HG02588 (cell line): ENCODE data around the gene TAGLN.
"Not testable (repeated sequence)": the region's sequence is repeated elsewhere in the genome, so short reads cannot be mapped to it uniquely, and the experiment has no call there.

Source experiments
- ATAC-seq: cut with Tn5 transposase; IDR thresholded peaks from one replicate; pipeline ENCODE4 v1.9.1; 2021; ENCODE audit warnings: mild to moderate bottlenecking, moderate library complexity; ENCODE audit not compliant: unreplicated experiment

The TAGLN gene

DNA sequence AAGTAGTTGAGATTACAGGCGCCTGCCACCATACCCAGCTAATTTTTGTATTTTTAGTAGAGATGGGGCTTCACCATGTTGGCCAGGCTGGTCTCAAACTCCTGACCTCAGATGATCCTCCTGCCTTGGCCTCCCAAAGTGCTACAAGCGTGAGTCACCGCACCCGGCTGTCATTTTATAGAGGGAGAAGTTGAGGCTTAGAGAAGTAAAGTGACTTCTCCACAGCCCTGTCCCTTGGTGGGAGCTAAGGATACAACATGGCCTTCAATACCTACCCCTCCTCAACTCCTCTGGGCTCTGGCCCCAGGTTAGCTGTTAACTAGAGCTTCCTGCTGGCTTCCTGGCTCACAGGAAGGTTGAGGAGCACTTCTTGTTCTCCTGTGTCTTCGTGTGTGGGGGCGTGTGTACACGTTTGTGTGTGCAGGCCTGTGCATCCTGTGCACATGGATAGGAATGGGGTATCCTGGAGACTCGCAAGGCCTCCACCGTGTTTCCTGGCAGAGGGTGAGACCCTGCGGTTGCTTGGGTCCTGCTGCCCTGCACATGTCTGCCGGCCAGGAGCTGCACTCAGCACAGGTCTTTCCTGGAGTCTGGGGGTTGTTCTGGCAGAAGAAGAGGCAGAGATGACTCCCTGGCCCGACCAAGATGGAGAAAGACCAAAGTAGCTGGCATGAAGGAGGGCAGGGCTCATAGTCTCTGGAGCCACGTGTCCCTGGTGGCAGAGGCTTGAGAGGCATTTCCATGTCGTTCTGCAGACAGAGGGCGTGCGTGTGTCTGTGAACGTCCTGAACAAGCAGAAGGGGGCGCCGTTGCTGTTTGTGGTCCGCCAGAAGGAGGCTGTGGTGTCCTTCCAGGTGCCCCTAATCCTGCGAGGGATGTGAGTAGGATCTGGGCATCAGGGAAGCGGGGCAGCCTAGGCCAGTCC, 18.2 kb upstream of the TAGLN start:
- ATAC-seq = no peak

GRCh38 chr11:117181586-117182550, 17.3 kb upstream of the TAGLN start:
- no peak for ATAC-seq

DNA sequence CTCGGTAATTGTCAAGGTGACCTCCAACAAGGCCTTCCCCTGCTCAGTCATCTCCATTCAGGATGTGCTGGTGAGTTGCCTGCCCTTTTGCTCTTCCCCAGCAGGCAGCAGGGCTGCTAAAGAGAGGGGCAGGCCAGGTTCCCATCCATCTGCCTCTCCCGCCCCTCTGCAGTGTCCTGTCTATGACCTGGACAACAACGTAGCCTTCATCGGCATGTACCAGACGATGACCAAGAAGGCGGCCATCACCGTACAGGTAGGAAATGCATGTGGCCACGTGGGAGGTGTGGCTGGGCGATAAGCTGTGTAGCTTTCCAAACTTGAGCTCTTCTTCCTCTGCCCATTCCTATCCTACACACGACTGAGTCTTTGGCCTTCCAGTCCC, 16.6 kb upstream of the TAGLN start:
- ATAC-seq = no peak

DNA sequence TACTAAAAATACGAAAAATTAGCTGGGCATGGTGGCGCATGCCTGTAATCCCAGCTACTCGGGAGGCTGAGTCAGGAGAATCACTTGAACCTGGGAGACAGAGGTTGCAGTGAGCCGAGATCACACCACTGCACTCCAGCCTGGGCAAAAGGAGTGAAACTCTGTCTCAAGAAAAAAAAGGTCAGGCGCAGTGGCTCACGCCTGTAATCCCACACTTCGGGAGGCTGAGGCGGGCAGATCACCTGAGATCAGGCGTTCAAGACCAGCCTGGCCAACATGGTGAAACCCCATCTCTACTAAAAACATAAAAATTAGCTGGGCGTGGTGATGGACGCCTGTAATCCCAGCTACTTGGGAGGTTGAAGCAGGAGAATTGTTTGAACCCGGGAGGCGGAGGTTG, 16.0 kb upstream of the TAGLN start:
- ATAC-seq = not testable (repeated sequence)

GRCh38 chr11:117183724-117184349, 15.3 kb upstream of the TAGLN start:
- ATAC-seq = no peak

GRCh38 chr11:117185736-117186430, 13.3 kb upstream of the TAGLN start:
- no peak for ATAC-seq

- ATAC-seq = no peak
Observed at GRCh38 chr11:117186431-117186761, 12.8 kb upstream of the TAGLN start.

GRCh38 chr11:117187007-117187406, 12.2 kb upstream of the TAGLN start:
- ATAC-seq = no peak

DNA sequence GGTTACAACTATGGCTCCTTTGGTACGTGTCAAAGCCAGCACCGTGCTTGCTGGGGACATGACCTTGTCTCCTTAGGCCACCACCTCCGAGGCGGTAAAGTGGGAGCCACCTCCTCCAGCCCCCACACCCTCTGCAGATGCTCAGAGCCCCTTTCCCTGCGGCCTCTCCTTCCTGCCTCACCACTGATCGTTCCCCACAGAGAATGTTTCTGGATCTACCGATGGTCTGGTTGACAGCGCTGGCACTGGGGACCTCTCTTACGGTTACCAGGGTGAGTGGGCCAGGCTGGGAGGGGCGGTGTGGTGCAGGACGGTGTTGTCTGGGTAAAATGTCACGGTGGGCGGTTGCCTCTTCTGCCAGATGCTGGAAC, 11.8 kb upstream of the TAGLN start:
- ATAC-seq = no peak

DNA sequence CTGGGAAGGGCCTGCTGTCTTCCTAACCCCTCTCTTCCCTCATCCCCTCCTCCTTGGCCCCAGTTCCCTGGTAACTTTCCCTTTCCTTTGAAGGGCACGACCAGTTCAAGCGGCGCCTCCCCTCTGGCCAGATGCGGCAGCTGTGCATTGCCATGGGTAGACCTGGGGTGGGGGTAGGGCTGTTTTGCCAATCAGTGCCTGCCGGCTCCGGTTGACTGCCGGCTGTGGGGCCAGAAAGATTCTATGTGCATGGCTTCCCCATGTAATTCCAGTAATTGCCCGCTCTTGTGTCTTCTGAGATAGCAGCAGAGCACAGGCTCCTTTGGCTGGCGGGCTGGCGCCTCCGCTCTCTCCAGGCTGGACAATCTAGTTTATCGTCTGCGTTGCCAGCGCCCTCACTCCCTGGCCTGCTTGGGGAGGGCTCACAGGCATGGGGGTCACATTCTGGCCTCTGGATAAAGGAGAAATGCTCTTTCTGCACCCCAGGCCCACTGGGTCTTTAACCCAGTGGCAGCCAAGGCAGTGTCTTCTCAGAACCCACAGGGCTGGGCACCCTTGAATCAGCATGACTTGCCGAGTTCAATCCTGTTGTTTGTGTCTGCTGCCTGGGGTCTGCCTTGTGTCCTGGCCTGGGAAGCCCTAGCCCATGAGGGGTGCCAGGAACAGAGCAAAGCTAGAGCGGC, 11.2 kb upstream of the TAGLN start:
- no peak for ATAC-seq

- ATAC-seq = no peak
Observed at GRCh38 chr11:117188620-117189081, 10.5 kb upstream of the TAGLN start.

- ATAC-seq = peak; percentile 49
Observed at GRCh38 chr11:117189191-117189940, 9.8 kb upstream of the TAGLN start.

- ATAC-seq = no peak
Observed at GRCh38 chr11:117189941-117190544, 9.1 kb upstream of the TAGLN start.

GRCh38 chr11:117191680-117192400, 7.3 kb upstream of the TAGLN start:
- no peak for ATAC-seq

DNA sequence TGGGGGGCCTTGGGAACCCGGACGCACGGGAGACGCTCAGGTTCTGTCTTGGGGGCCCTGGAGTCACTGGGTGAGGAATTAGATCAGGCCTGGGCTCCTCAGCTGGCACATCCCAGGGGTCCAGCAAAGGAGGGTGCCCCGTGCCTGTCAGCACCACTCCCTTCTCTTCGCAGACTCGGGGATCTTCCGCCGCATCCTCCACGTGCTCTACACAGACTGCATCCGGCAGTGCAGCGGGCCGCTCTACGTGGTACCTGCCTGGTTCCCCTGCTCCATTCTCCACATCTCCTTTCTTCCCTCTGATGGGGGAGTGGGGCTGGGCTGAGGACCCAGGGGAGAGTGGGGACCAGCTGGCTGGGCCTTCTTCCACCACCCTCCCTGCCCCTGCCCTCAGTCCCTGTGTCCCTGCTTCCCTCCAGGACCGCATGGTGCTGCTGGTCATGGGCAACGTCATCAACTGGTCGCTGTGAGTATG, 6.7 kb upstream of the TAGLN start:
- no peak for ATAC-seq

DNA sequence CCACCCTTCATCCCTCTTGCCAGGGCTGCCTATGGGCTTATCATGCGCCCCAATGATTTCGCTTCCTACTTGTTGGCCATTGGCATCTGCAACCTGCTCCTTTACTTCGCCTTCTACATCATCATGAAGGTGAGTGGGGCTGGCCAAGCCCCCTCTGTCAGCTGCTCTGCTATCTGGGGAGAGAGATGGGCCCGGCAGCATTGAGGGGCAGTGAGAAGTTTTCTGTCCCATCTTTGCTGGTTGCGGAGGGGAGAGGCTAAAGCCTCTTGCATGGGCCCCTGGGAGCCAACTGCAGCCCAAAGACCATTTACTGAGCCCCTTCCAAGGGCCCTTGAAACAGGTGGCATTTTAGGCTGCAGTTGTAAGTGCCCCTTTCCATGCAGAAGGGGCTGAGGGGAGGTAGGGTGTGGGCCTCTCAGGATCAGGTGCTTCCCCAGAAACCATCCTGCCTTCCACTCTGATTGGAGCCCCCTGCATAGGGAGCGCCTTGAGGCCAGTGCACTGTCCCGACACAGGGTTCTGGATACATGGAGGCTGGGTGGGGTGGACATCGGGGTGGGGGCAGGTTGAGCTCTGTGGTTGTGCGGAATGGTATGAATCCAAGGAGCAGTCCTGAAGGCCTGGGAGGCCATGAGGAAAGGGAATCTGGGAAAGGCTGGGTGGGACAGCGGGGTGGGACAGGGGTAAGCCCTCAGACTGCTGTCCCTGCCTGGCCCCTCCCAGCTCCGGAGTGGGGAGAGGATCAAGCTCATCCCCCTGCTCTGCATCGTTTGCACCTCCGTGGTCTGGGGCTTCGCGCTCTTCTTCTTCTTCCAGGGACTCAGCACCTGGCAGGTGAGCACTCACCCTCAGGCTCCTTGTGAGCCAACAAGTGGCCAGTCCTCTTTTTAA, 5.8 kb upstream of the TAGLN start:
- no peak for ATAC-seq

GRCh38 chr11:117194267-117194666, 4.9 kb upstream of the TAGLN start:
- ATAC-seq = no peak
